Left renal pelvis (tissue), 4 donors: ENCODE results near the gene PYGM. TPM values are rescaled to one million over a fixed set of nuclear protein-coding genes. Genes with fewer than 3 reads are reported as not detected.

Source experiments
- DNase-seq, 4 donors: peaks; one replicate each; pipeline ENCODE4 v3.0.0-alpha.2; 2013; ENCODE audit warnings: low read depth in 4 of 4, low spot score in 3 of 4
- polyA plus RNA-seq, 4 donors: library from polyadenylated mRNA; unstranded; fragments of 120-200 nt; gene quantifications; one replicate each; pipeline ENCODE4 v1.2.1, GENCODE V29; 2013; ENCODE audit not compliant: insufficient read length in 4 of 4

PYGM gene
- polyA plus RNA-seq, 4 donors: 1.3 to 11.9 (median 2.4) TPM

GRCh38 chr11:64754919-64755662 is 4.7 kb downstream of the PYGM start:
- no peak for DNase-seq

GRCh38 chr11:64754124-64754918 is 5.5 kb downstream of the PYGM start:
- DNase-seq: no peak

- no peak for DNase-seq
Observed at GRCh38 chr11:64753380-64754123, 6.2 kb downstream of the PYGM start.

GRCh38 chr11:64753019-64753379 is 6.8 kb downstream of the PYGM start:
- DNase-seq: no peak

- no peak for DNase-seq
Observed at GRCh38 chr11:64752175-64752970, 7.4 kb downstream of the PYGM start.

- DNase-seq: no peak
Observed at GRCh38 chr11:64751580-64751979, 8.2 kb downstream of the PYGM start.

- no peak for DNase-seq
Observed at GRCh38 chr11:64751136-64751535, 8.6 kb downstream of the PYGM start.

- DNase-seq: no peak
Observed at GRCh38 chr11:64750361-64751054, 9.3 kb downstream of the PYGM start.

- DNase-seq: no peak
Observed at GRCh38 chr11:64747961-64748665, 11.7 kb downstream of the PYGM start.

GRCh38 chr11:64746486-64746885 is 13.3 kb downstream of the PYGM start:
- DNase-seq: no peak

- DNase-seq: no peak
Observed at GRCh38 chr11:64745521-64746328, 14.0 kb downstream of the PYGM start.

- no peak for DNase-seq
Observed at GRCh38 chr11:64745189-64745520, 14.6 kb downstream of the PYGM start.

GRCh38 chr11:64744544-64745188 is 15.1 kb downstream of the PYGM start:
- no peak for DNase-seq

- no peak for DNase-seq
Observed at GRCh38 chr11:64743591-64744543, 15.9 kb downstream of the PYGM start, which contains the start of gene RASGRP2. Gene RASGRP2 (minus strand): TSS chr11:64744142. CDS start chr11:64742866, 1,276 bp downstream.

GRCh38 chr11:64742889-64743590 is 16.7 kb downstream of the PYGM start:
- DNase-seq: no peak
